ENCODE measurements around the gene BTG3.
A peak's percentile ranks its signal among the peaks of the same experiment; 100 is the strongest.

Gene BTG3, protein sequence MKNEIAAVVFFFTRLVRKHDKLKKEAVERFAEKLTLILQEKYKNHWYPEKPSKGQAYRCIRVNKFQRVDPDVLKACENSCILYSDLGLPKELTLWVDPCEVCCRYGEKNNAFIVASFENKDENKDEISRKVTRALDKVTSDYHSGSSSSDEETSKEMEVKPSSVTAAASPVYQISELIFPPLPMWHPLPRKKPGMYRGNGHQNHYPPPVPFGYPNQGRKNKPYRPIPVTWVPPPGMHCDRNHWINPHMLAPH

DNA sequence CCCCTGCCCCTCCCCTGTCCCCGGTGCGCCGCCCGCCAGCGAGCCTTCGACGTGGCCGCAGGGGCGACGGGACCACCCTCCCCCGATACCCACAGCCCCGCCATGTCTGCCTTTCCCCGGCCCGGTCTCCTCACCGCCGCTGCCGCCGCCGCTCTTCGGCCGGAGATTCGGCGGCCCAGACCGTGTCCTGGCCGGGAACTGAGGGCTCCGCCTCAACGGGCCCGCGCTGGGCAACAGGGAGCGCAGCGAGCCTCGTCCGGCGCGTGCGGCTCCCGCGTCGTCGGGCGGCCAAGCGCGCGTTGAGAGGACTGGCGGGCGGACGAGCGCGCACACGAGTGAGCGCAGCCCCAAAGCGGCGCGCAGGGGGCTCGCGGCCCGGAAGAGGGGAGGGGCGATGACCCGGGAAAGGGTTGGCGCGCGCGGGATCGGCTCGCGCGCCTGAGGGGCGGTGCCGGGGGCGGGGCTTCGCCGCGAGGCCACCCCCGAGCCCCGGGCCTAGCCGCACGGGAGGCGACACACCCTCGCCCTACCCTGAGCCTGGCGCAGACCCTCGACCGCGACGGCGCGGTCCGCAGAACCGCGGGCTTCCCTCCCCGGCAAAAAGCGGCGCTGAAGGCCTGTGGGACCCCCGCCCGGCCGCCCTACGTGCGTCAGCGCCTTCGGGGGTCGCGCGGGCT, at the start of gene BTG3:
Gene BTG3, minus strand, starts transcription at position 337 of the 677 bp plus-strand sequence. CDS start 3,757 bp downstream, outside the sequence.
- peak; percentile 44 to 85 for DNase-seq

DNA sequence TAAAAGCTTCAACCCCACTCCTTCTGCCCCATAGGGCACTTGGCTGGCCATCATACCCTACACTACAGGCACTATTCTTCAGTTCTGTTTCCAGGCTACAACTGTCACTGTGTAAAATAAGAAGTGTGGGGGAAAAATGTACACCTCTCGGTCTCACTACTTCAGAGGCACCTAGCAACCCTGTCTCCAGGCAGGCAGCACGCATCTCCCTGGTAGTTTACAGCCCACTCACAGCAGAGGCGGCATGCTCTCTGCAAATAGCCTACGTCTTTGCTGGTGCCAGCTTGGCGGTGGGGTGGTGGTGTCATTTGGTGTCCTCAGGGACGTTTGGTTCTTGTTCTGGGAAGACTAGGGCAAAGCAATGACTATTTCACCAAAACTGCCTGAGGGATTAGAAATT, 48.2 kb upstream of the BTG3 start:
- no peak for DNase-seq

DNA sequence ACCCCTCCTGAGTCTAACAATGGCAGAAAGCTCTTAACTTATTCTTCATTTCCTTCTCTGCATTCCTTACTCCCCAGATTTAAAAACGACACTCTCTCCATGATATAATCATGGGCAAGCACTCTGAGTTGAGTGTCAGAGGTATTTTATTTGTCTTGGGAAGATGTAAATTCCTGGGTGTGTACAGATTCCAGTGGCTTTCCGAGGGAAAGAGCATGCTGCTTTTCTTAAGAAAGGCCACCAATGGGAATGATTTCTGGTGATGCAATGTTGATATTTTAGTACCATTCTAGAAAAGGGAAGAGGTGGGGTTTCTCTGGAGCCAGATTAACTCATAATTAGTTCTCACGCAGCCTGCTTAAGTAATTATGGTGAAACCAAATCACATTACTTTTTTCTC, 47.8 kb upstream of the BTG3 start:
- no peak for DNase-seq

DNA sequence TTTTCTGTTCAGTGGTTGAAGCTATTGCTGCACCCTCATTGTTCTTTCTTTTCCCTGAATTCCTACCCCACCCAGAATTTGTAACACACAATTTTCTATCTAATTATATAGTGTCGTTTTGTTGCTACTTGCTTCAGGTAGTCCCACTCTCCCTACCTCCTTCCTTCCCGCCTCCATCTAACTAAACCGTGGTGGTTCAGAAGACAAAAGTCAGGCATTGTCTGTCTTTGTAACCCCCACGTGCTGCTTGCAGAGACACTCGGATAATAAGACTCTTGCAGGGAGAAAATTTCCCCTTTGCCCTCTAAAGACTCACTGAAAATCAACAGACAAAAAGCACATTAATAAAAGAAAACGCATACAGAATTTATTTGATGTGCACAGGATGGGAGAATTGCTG, 46.2 kb upstream of the BTG3 start:
- no peak for DNase-seq

DNA sequence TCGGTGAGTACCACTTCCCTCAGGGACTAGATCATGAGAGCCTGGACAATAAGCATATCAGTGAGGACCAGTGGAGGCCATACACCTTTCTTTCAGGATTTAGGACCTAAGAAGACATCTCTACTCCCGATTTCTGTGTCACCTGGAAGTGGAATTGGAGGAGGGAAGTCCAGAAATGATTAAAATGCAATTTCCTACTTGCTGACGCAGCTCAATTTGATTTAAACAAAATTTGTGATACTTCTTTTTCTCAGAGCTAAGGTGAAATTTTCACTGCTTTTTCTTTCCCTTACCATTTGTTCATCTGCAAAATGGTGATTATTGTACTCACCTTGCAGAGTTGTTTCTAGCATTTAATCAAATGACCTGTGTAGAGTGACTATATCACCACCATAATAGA, 38.8 kb upstream of the BTG3 start:
- no peak for DNase-seq

DNA sequence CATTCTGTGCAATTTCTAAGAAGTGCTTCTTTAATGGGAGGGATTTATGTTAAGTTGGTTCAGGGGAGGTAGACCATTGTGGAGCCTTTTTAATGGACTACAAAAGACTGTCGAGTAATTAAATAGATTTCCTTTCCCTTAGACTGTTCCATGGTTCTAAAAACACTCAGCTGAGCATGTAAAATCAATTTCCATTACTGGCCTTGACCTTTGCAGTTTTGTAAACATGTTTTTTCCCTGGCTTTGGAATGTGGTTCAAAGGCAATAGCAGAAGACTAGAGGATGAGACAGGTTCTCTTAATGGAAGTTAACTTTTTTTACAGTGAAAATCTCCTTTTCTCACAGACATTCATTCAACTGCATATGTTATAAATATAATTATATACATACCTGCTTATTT, 37.6 kb upstream of the BTG3 start:
- DNase-seq, result no peak

DNA sequence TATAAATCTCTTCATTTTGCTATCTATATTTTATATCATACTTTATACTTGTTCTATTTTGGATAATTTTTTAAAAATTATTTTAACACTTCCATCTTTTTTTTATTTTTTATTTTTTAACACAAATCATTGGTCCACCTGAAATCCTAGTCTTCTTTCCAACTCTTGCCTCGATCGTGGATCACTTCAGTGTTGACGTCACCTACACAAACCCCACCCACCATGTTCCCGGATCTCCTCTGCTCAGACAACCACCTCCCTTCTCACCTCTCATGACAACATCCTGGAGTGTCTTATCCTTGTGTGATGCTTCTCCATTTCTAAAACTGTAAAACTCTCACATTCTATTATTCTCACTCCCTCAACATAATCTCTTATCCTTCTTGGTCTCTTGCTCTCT, 34.1 kb upstream of the BTG3 start:
- no peak for DNase-seq

DNA sequence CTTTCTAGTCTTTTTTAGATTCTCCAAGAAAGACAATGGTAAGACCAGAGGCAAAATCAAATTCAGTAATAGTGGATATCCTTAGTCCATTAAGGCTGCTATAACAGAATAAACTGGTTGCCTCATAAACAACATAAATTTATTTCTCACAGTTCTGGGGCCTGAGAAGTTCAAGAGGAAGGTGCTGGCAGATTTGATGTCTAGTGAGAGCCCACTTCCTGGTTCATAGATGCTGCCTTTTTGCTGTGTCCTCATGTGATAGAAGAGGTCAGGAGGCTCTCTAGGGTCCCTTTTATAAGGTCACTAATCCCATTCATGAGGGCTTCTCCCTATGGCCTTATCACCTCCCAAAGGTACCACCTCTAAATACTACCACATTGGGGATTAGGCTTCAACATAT, 31.5 kb upstream of the BTG3 start:
- DNase-seq, result no peak

DNA sequence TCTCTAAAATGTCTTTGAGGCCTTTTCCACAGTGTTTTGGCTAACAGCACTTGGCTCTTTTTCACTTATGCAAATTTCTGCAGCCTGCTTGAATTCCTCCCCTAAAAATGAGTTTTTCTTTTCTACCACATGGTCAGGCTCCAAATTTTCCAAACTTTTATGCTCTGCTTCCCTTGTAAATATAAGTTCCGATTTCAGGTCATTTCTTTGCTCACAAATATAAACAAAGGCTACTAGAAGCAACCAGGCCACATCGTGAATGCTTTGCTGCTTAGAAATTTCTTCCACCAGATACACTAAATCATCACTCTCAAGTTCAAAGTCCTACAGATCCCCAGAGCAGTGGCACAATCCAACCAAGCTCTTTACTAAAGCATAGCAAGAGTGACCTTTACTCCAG, 28.1 kb upstream of the BTG3 start:
- no peak for DNase-seq

DNA sequence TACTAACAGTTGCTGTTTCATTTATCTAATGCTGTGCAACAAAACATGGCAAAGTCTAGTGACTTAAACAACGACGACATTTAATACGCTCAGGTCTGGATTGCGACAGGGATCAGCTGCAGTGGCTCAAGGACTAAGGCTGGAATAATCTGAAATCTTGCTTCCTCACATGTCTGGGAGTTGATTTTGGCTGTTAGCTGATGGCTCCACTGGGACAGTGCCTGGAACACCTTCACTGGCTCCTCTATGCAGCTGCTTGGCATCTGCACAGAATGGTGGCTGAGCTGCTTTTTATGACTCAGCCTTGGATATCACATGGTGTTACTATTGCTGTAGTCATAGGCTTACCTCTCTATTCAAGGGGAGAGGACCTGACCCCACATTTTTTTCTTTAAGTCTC, 24.0 kb upstream of the BTG3 start:
- no peak for DNase-seq

DNA sequence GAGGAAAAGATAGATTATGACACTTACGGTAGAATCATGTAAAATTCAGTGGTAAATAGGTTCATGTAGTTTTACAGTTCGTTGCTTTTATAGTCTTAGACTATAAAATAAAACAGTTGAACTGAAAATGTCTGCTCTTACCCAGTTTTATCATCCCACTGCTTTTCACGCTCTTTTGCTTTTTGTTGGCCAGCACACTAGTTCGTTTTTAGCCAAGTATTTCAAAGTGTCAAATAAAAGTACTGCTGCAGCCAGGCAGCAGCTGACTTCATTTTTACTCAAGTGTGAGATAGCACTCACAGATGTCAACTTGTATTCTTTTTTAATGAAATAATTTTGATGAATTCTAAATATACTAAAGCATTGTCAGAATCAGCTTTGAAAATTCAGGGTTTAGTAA, 18.5 kb upstream of the BTG3 start:
- DNase-seq, result no peak

DNA sequence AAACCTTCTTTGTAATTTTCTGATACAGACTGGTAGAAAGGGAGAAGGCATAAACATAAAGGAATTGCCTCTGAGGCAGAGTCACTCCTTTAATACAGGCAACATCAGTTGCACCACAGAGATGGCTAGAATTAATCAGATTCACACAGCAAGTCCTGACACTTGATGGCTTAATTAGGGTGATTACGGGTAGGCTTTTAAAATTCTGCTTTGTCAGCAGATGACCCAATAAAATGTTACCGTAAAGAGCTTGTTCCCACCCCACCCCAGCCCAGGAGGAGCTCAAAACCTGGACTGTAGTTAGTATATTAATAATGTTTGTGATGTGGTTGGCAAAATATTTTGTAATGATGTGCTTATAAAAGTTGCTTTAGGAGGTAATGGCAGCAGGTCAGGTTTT, 9.3 kb upstream of the BTG3 start:
- no peak for DNase-seq

DNA sequence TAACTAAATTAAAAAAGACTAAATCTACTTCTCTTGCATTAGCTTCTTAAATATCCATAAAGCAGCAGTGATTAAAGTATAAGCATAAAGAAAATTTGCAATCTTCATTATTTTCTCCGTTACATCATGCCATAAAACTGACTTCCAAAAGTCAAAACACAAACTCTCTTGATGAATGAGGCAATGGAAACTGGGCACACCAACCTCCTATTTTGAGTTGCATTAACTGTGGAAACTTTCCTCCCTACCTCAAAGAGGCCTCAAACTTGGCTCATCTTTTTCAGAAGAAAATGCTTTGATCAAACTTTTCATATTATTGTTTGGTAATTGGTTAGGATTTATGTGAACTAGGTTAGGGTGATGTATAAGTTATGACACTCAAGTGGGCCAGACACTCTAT, 4.1 kb upstream of the BTG3 start:
- no peak for DNase-seq

DNA sequence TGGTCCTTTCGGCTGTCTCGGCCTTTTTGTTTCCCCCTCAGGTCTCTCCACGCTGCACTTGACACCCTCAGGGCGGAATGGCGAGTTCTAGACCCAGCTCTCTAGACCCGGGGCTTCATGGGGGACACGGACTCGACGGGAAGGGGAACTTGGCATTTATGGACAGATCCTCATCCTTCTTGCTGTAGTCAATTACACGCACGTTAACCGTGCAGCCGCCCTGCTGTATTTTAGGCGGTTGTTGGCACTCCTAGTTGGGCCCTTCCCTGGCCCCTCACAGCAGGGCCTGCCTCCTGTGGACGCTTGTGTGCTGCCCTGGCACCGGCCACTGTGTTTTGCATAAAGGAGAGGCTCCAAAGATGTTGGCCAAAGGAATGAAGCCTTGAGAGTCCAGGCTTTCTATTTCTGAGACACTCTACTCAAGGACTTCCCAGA, 558 bp upstream of the BTG3 start:
- DNase-seq, result peak; percentile 10 to 46

DNA sequence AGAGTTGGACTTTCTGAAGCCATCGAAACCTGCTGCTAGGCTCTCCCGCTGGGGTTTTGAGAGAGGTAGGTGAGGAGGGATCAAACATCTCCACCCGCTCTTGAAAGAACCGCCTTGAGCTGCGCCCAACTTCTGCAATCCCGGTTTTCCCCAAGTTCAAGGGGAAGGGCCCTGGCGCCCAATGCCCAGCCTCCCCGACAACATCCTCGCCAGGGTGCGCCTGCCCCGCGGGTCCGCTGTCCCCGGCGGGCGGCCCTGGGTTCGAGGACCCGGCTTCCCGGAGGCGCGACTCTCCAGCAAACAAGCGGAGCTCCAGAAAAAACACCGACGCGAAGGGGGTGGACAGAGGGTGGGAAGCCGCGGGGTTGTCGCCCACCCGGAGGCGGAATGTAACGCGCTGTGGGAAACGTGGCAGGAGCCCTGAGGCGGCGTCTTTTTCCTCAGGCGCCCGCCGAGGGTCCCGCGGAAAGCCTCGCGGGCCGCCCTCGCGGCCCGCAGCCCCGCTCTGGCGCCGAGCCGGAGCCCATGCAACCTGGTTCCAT, 607 bp downstream of the BTG3 start:
- peak in 1 of 2 experiments; percentile 23 for DNase-seq

DNA sequence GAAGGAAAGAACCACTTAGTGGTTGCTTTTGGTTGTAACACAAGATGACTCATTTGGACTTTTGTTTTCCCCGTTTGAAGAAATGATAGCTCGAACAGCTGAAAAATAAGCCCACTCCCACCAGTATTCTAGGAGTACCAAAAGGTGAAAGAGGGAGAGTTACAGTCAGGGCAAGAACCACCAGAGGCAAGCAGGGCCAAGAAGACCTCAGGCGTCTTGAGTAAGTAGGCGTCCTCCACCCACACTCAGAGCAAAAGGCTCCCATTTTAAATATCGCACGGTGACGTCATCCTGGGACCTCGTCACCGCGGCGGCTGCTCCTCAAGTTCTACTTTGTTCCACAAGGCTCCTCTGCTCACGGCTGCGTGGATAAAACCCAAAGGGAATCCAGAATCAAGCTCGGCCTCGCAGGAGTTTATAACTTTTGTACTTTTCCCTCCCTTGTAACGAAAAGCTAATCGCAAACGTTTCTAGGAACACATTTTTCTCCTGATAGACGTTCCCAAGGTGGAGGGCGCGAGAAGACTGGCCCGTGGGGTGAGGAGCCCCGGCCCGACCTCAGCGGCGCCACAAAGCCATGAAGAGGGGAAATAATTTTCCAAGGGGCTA, 1.2 kb downstream of the BTG3 start:
- DNase-seq, result peak; percentile 54 to 67

DNA sequence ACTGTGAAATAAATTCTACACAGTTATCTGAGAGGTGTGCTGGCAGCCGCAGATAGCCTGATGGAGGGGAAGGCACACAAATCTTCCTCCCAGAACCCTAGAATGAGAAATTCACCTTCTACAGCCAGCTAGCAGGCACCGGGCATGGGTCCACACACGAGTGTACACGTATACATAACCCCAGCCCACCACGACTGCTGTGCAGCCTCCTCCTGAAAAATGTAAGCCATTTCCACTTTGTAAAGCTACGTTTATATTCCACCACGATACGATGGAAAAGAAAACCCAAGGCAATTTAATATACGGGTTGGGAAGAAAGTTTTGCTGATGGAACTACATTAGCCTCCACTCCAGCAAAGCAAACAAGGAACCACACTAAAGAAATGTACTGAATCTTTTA, 1.8 kb downstream of the BTG3 start:
- no peak for DNase-seq

DNA sequence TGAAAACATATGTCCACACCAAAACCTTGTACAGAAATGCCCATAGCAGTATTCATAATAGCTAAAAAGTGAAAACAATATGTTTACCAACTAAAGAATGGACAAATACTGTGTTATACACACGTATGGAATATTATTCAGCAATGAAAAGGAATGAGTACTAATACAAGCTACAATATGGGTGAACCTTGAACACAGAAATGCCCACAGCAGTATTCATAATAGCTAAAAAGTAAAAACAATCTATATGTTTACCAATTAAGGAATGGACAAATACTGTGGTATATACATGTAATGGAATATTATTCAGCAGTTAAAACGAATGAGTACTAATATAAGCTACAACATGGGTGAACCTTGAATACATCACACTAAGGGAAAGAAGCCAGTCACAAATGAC, 3.0 kb downstream of the BTG3 start:
- DNase-seq, result no peak

DNA sequence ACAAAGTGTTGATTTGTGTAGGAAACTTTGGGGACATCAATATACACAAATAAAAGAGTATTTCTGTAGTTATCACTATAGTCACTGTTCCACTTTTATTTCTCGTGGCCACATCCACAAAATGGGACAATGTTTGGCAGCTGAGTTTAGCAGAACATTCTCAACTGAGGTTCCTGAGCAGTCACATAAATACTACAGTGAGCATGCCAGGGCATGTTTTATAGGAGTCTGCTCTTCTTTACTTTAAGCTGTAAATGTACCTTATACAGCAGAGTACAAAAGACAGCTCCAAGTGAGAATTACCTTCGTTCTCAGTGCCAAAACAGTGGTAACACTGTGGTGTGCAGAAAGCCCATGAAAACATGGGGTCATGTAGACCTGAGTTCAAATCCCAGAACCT, 5.0 kb downstream of the BTG3 start:
- DNase-seq, result no peak

DNA sequence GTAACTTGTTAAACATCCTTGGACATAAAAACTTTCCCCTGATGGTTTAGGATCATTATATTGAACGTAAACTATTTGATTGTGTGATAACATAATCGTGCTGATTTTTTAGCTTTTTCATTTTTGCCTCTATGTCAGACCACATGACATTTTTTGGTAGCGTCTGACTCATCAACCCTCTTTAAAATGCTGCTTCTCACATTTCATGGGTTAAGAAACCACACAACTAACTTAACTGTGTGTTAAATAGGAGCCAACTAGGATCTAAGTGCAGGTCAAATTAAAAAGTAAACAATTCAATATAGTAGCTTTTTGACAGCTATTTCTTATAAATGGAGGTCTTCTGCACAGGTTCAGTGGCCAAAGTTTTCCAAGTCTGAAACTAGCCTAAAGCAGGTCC, 9.8 kb downstream of the BTG3 start:
- no peak for DNase-seq

DNA sequence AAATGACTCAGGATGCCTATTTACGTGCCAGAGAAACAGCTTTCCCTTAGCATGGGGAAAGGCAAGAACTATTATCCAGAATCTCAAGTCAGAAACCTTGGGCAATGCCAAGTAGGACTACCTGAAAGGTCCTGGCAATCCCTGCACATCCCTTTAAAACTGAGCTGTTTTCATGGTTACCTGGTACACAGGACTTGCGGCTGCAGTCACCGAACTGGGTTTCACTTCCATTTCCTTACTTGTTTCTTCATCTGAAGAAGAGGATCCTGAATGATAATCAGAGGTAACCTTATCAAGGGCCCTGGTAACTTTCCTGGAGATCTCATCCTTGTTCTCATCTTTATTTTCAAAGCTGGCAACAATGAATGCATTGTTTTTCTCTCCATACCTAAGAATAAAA, 14.3 kb downstream of the BTG3 start:
- no peak for DNase-seq

DNA sequence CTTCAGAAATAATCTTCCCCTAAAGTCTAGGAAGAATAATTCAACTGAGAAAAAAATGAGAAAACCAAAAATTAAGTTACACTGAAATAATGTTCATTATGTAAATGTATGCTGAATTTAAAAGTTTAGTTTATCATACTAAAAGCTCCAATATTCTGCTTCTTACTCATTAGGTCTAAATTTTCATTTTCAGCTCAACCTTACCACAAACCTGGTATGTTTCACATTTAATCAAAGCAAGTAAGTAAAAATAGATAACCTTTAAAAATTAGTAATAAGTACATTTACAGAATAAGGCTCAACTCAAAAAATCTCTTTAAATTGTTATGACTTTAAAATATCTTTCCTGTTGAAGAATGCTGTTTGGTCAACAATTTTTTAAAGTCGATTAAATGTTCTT, 15.0 kb downstream of the BTG3 start:
- no peak for DNase-seq

DNA sequence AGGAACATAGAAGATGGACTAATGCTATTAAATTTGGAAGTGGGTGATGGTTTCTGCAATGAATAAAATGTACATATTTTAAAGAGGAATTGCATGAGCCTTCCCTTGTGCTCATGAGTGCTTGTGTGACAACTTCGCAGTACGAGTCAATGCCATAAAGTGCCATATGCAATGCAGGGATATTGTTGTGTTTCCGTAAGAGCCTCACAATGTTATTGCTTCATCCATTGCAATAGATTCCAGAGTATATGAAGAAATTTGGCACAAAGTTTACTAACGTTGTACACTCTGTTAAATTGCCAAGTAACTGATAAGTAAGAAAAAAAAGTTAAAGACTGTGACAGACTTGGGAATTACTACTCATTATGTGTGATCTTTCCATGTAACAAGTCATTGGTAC, 22.3 kb downstream of the BTG3 start:
- no peak for DNase-seq

DNA sequence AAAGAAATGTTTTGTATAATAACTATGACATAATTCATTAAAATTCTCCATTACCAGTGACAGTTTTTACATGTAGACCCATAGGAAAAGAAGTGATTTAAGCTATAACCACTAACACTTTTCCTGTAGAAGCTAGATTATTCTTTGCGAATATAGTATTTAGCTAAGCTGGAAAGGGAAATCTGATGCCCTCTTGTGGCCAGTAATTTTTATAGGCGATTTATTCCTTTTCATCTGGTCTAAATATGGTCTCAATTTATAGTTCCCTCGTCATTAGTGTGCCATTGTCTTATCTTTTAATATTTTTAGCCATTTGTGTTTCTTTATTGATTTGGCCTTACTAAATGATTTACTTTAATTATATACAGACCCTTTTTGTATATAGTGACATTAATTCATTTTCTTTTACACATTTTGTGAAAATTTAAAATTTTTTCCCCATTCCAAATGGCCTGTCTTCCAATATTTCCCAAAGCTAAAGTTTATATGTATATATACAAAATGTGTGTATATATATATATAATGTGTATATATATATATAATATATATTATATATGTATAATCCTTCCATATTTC, 26.7 kb downstream of the BTG3 start:
- peak in 1 of 2 experiments; percentile 67 for DNase-seq
